NB4 (cell line): ENCODE measurements around the gene UNC13C.

Experiments
- CTCF ChIP-seq: IDR thresholded peaks from one replicate; pipeline ENCODE4 v1.5.1; 2012; ENCODE audit warnings: low read depth, low read length
- MAX ChIP-seq: IDR thresholded peaks from 2 replicates; pipeline ENCODE4 v1.6.1; 2011; ENCODE audit warnings: low read depth, low read length
- MYC ChIP-seq: IDR thresholded peaks from 2 replicates; pipeline ENCODE4 v1.6.1; 2011; ENCODE audit warnings: low read depth, low read length
- POLR2A ChIP-seq: IDR thresholded peaks from 2 replicates; pipeline ENCODE4 v1.6.1; 2011; ENCODE audit warnings: mild to moderate bottlenecking; ENCODE audit not compliant: insufficient read length; ENCODE audit errors: extremely low read depth

GRCh38 chr15:54638666-54639065, 660.4 kb downstream of the UNC13C start:
- TF ChIP-seq POLR2A, result no peak
- no peak for TF ChIP-seq MAX
- no peak for TF ChIP-seq CTCF
- TF ChIP-seq MYC, result no peak
